Measurements from ENCODE around the gene DHRS9.

DNA sequence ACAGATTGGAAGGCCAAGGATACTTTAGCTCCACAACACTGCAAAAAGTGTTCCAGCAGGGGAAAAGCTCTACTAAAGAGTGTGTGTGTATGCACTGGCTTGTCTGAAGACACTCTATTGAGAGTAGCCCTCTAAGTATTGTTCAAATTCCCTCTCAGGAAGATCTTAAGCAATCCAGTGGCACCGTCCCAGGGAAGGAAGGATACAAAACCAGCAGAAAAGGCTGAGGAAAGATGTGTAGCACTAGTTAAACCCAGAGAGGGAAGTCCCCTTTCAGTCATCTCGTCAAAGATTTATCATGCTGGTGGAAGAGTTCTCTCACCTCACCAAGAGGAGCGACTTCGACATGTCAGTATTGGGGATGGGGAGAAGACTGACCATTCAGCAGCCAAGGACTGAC is 50.5 kb downstream of the DHRS9 start:
- TF ChIP-seq POLR2A (IDR thresholded peaks at IDR 0.05; ENCODE audit: low read depth, low read length) = no peak
- TF ChIP-seq TAF1 (IDR thresholded peaks at IDR 0.05; ENCODE audit: borderline replicate concordance, low read depth, low read length) = no peak

Data from GM12892 (cell line).